MM.1S (cell line): Measurements from ENCODE around the gene TSHZ3.

Source experiments
- DNase-seq: peaks from one replicate; pipeline ENCODE4 v3.0.0-alpha.2; 2015
- H2AFZ ChIP-seq: fragments of 300-600 bp; sonication (generic); 2 replicates; pipeline ENCODE4 v1.6.0; 2016; ENCODE audit warnings: antibody characterized with exemption, low read length
- H3F3A ChIP-seq: fragments of 300-600 bp; sonication (generic); 2 replicates; pipeline ENCODE4 v1.6.1; 2016; ENCODE audit warnings: mild to moderate bottlenecking, antibody characterized with exemption, low read length, moderate library complexity, mixed read lengths; ENCODE audit not compliant: insufficient read depth
- H3K27ac ChIP-seq: fragments of 300-600 bp; sonication (generic); 2 replicates; pipeline ENCODE4 v1.5.1; 2016; ENCODE audit warnings: mild to moderate bottlenecking, low read length
- H3K27me3 ChIP-seq: fragments of 300-600 bp; sonication (generic); replicated peaks from 2 replicates; pipeline ENCODE4 v1.6.0; 2016; ENCODE audit warnings: low read length; ENCODE audit not compliant: insufficient read depth
- H3K36me3 ChIP-seq: fragments of 300-600 bp; sonication (generic); replicated peaks from 2 replicates; pipeline ENCODE4 v1.6.1; 2016; ENCODE audit warnings: mild to moderate bottlenecking, low read length, mixed read lengths; ENCODE audit not compliant: insufficient read depth
- H3K4me1 ChIP-seq: fragments of 300-600 bp; sonication (generic); 2 replicates; pipeline ENCODE4 v1.6.1; 2016; ENCODE audit warnings: low read length, mixed read lengths
- H3K4me2 ChIP-seq: fragments of 300-600 bp; sonication (generic); 2 replicates; pipeline ENCODE4 v1.6.0; 2016; ENCODE audit warnings: low read depth, low read length
- H3K4me3 ChIP-seq: fragments of 300-600 bp; sonication (generic); 2 replicates; pipeline ENCODE4 v1.5.1; 2016; ENCODE audit warnings: low read length, mixed read lengths
- H3K79me2 ChIP-seq: fragments of 300-600 bp; sonication (generic); 2 replicates; pipeline ENCODE4 v1.6.1; 2016; ENCODE audit warnings: mixed run types, low read length, mixed read lengths
- H3K9ac ChIP-seq: fragments of 300-600 bp; sonication (generic); 2 replicates; pipeline ENCODE4 v1.6.1; 2016; ENCODE audit warnings: low read length, mixed read lengths
- H3K9me2 ChIP-seq: fragments of 300-600 bp; sonication (generic); replicated peaks from 2 replicates; pipeline ENCODE4 v1.6.1; 2016; ENCODE audit warnings: mild to moderate bottlenecking, low read length, mixed read lengths; ENCODE audit not compliant: insufficient read depth
- H3K9me3 ChIP-seq: fragments of 300-600 bp; sonication (generic); replicated peaks from 2 replicates; pipeline ENCODE4 v1.6.1; 2016; ENCODE audit warnings: mild to moderate bottlenecking, low read length, mixed read lengths; ENCODE audit not compliant: insufficient read depth
- H4K20me1 ChIP-seq: fragments of 300-600 bp; sonication (generic); 2 replicates; pipeline ENCODE4 v1.6.1; 2016; ENCODE audit warnings: mild to moderate bottlenecking, low read length, moderate library complexity, mixed read lengths; ENCODE audit not compliant: insufficient read depth
- EZH2 ChIP-seq: fragments of 300-600 bp; sonication (generic); optimal IDR thresholded peaks from 2 replicates; pipeline ENCODE3; 2017; ENCODE audit warnings: low read depth, mild to moderate bottlenecking, antibody characterized with exemption, low read length, mixed read lengths
- EZH2phosphoT487 ChIP-seq: fragments of 300-600 bp; sonication (generic); IDR thresholded peaks from 2 replicates; pipeline ENCODE4 v1.6.1; 2018; ENCODE audit warnings: antibody characterized with exemption, low read length
- TF ChIP-seq, protein P1 (sequence below): fragments of 300-600 bp; sonication (generic); IDR thresholded peaks from 2 replicates; pipeline ENCODE4 v1.5.1; 2016; ENCODE audit warnings: antibody characterized with exemption, low read length, mixed read lengths

The TSHZ3 gene

GRCh38 chr19:31316201-31316951 is 32.9 kb downstream of the TSHZ3 start:
- Histone ChIP-seq H3K4me2 (no peak overlapping the region), H3K9me3 (no peaks in the 10 kb centered on the region), H3K79me2 (no peaks in the 10 kb centered on the region), H3K27ac (no peak overlapping the region), H3K9ac (no peak overlapping the region), H2AFZ (no peak overlapping the region), H3K4me1 (no peaks in the 10 kb centered on the region), H3K9me2 (no peaks in the 10 kb centered on the region), H3K4me3 (no peak overlapping the region), H3F3A (no peaks in the 10 kb centered on the region), H3K27me3 (peaks cover 79% of the 10 kb centered on the region), H3K36me3 (no peaks in the 10 kb centered on the region), H4K20me1 (no peaks in the 10 kb centered on the region)
- TF ChIP-seq, protein P1, sequence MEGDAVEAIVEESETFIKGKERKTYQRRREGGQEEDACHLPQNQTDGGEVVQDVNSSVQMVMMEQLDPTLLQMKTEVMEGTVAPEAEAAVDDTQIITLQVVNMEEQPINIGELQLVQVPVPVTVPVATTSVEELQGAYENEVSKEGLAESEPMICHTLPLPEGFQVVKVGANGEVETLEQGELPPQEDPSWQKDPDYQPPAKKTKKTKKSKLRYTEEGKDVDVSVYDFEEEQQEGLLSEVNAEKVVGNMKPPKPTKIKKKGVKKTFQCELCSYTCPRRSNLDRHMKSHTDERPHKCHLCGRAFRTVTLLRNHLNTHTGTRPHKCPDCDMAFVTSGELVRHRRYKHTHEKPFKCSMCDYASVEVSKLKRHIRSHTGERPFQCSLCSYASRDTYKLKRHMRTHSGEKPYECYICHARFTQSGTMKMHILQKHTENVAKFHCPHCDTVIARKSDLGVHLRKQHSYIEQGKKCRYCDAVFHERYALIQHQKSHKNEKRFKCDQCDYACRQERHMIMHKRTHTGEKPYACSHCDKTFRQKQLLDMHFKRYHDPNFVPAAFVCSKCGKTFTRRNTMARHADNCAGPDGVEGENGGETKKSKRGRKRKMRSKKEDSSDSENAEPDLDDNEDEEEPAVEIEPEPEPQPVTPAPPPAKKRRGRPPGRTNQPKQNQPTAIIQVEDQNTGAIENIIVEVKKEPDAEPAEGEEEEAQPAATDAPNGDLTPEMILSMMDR, result no peak
- TF ChIP-seq EZH2, result no peak
- no peak for DNase-seq

DNA sequence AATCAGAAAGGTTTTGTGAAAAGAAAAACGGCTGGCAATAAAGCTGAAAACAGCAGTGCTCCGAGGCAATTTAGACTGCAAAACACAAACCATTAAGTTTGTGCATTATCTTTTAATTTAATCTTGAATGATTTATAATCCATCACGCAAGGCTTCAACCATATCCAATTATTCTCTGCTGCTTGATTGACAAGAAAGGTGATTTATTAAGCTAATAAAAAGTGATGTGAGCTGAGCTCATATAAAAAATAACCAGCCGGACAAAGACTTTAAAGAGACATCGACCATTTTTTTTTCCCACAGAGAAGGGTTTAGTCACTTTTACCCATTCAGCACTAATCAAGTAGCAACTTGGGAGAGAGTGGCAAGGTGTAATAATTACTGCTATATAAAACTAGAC is 33.6 kb downstream of the TSHZ3 start:
- Histone ChIP-seq H3K9ac (no peak overlapping the region), H2AFZ (no peak overlapping the region), H3K36me3 (no peaks in the 10 kb centered on the region), H3K4me1 (no peaks in the 10 kb centered on the region), H3K4me2 (no peak overlapping the region), H3K9me2 (no peaks in the 10 kb centered on the region), H4K20me1 (no peaks in the 10 kb centered on the region), H3K27me3 (peaks cover 75% of the 10 kb centered on the region), H3F3A (no peaks in the 10 kb centered on the region), H3K79me2 (no peaks in the 10 kb centered on the region), H3K9me3 (no peaks in the 10 kb centered on the region), H3K4me3 (no peak overlapping the region), H3K27ac (no peak overlapping the region)
- no peak for DNase-seq
- TF ChIP-seq, protein P1, result no peak
- TF ChIP-seq EZH2phosphoT487 (no peak), EZH2 (no peak)

DNA sequence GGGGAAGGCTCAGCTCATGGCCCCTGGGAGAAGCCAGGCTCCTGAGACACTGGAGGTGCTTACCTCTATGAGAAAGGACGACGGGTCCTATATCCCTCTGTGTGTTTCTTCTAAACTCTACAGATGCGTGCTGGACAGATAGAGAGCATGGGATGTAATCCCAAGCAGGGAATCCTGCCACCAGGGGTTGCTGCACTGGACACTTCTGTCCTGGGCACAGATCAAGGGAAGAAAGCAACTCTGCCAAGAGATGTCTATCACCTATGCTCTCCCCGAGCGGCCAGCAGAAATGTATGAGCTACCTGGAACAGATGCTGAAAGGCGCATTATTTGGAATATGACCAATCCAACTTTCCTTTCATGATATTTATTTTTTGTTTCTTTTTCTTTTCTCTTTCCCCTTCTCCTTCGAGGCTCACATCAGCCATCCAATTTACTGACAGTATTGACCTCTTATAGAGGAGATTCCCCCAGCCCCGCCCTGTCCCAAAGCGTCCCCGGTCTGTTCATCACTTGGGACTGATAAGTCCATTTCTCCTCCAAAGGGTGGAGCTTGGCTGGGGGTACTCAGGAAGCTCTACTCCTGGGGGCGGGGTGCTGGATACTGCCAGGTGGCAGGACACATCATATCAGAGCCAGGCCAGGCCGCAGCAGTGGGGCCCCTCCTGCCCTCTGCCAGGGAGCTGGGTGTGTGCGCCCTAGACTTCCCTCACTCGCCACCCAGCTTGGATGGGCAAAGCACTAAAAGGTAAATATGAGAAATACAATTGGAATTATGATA is 34.2 kb downstream of the TSHZ3 start:
- H3K4me2 ChIP-seq, result no peak overlapping the region
- no peak overlapping the region for H3K9ac ChIP-seq
- H2AFZ ChIP-seq, result no peak overlapping the region
- TF ChIP-seq, protein P1, result no peak
- no peak for TF ChIP-seq EZH2phosphoT487
- TF ChIP-seq EZH2, result no peak
- no peaks in the 10 kb centered on the region for H4K20me1 ChIP-seq
- no peak for DNase-seq
- no peak overlapping the region for H3K4me3 ChIP-seq
- H3K27me3 ChIP-seq, result peaks cover 69% of the 10 kb centered on the region
- no peaks in the 10 kb centered on the region for H3F3A ChIP-seq
- H3K27ac ChIP-seq, result no peak overlapping the region
- H3K9me2 ChIP-seq, result no peaks in the 10 kb centered on the region
- no peaks in the 10 kb centered on the region for H3K4me1 ChIP-seq
- no peaks in the 10 kb centered on the region for H3K79me2 ChIP-seq
- H3K36me3 ChIP-seq, result no peaks in the 10 kb centered on the region
- H3K9me3 ChIP-seq, result no peaks in the 10 kb centered on the region
